ENCODE results near the gene SS18L1.

DNA sequence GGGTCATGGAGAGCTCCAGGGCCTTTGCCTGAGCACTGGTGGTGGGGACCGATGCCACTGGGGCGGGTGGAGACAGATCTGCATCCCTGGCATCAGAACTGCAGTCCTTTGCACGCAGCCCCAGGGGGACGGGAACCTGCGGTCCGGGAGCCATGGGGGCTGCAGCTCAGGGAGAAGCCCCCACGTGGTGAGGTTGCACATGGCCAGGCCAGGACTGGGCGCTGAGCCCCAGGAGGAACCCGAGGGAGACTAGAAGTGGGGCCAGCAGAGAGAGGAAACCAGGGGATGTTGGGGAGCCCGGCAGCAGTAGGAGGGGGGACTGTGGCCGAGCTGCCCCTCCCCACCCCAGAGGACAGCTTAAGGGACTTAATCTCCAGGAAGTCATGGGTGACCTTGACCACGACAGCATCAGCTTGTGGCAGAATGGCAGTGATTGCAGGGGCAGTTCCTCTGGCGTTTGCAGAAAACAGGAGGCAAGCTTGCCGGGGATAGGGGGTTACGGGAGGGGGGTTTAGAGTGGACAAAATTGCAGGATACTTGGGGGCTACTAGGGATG lies 39.3 kb upstream of the SS18L1 start:
- no peak for TF ChIP-seq CTCF (IDR thresholded peaks at IDR 0.05)
- TF ChIP-seq POLR2A (IDR thresholded peaks at IDR 0.05) = no peak
